ENCODE data around the gene MYBPC2.
"Not testable (repeated sequence)": the region's sequence is repeated elsewhere in the genome, so short reads cannot be mapped to it uniquely, and the experiment has no call there.

DNA sequence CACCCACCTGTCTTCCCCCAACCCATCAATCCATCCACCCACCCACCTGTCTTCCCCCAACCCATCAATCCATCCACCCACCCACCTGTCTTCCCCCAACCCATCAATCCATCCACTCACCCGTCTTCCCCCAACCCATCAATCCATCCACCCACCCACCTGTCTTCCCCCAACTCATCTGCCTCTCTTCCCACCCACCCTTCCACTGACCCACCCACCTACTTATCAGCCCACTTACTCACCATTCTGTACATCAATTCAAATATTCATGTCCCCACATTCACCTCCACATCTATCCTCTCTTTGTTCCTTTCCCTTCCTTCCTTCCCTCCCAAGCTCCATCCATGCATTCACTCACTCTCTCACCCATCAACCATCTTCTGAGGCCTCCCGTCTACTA lies 6.4 kb downstream of the MYBPC2 start:
- not testable (repeated sequence) for TF ChIP-seq CTCF, EP300, POLR2AphosphoS5 (IDR thresholded peaks at IDR 0.05)

Measured in sigmoid colon (tissue), 4 donors.